Mucosa of descending colon (tissue), 3 donors: ENCODE data around the gene DLG1. TPM values are rescaled to one million over a fixed set of nuclear protein-coding genes. Genes with fewer than 3 reads are reported as not detected.

Experiments
- ATAC-seq: fragments of 200-7000 bp; cut with Tn5 transposase; one replicate; pipeline ENCODE4 v1.9.1; 2020; ENCODE audit warnings: mild to moderate bottlenecking, moderate library complexity
- DNase-seq, 3 donors: peaks; one replicate each; pipeline ENCODE4 v3.0.0-alpha.2; 2020
- H3K36me3 ChIP-seq: fragments of 200-600 bp; one replicate; pipeline ENCODE4 v1.8.0; 2021; ENCODE audit warnings: low read depth, mild to moderate bottlenecking
- H3K4me1 ChIP-seq: fragments of 200-600 bp; one replicate; pipeline ENCODE4 v1.8.0; 2021; ENCODE audit warnings: low read depth, mild to moderate bottlenecking
- H3K4me3 ChIP-seq: fragments of 200-600 bp; one replicate; pipeline ENCODE4 v1.8.0; 2021; ENCODE audit warnings: mild to moderate bottlenecking
- H3K9me3 ChIP-seq: fragments of 200-600 bp; one replicate; pipeline ENCODE4 v1.8.0; 2021; ENCODE audit warnings: mild to moderate bottlenecking
- CTCF ChIP-seq: fragments of 200-600 bp; IDR thresholded peaks from one replicate; pipeline ENCODE4 v1.8.0; 2022; ENCODE audit warnings: antibody characterized with exemption, mild to moderate bottlenecking
- intact Hi-C, 2 donors: fragments of 100-400 bp; cut with DNase I in 1 of 2; cut with micrococcal nuclease in 1 of 2; formaldehyde crosslinking; loops; one replicate each; pipeline versions ENCODE4 v1.11.0 to v1.11.1; 2022; cut with DNase I, micrococcal nuclease
- total RNA-seq, 3 donors: library from RNA; stranded (reverse); fragmentation: NEBNext Ultra II Directional in 2 of 3; extraction: Animal tissue kit (Norgen Biotek cat#: 25700) in 2 of 3; gene quantifications; one replicate each; pipeline versions ENCODE4 v1.2.1 to v1.2.4, GENCODE V29; 2021 to 2023
- donor health status: DM: no; HTN: no; CAD: no; lungs with moderate emphysema.
- donor health status: DM: no; HTN: no; CAD: no.
- donor health status: DM: no; HTN: yes; CAD: no.

The DLG1 gene
- total RNA-seq, 3 donors from 2014 or later: 107 to 163 (median 134) TPM

- no peak for TF ChIP-seq CTCF
- intact Hi-C loops: no loop called here
- no peaks in the 10 kb centered on the region for H3K36me3 ChIP-seq
- DNase-seq (no peak), ATAC-seq (no peak)
- no peak overlapping the region for H3K4me3 ChIP-seq
- H3K4me1 ChIP-seq: no peaks in the 10 kb centered on the region
- H3K9me3 ChIP-seq: no peaks in the 10 kb centered on the region
Measured at GRCh38 chr3:197144188-197144587, 154.2 kb downstream of the DLG1 start.

- no peak overlapping the region for H3K4me3 ChIP-seq
- H3K36me3 ChIP-seq: peaks cover 8% of the 10 kb centered on the region
- no peak for ATAC-seq
- H3K9me3 ChIP-seq: no peaks in the 10 kb centered on the region
- no peak for TF ChIP-seq CTCF
- H3K4me1 ChIP-seq: no peaks in the 10 kb centered on the region
- intact Hi-C loops: no loop called here
- DNase-seq: no peak
Measured at GRCh38 chr3:197139586-197139985, 158.8 kb downstream of the DLG1 start.

- TF ChIP-seq CTCF: no peak
- Histone ChIP-seq H3K9me3 (no peaks in the 10 kb centered on the region), H3K4me1 (no peaks in the 10 kb centered on the region), H3K4me3 (no peak overlapping the region), H3K36me3 (peaks cover 8% of the 10 kb centered on the region)
- DNase-seq: peak in 1 of 3 donors; percentile 7
- ATAC-seq: no peak
- intact Hi-C loops: no loop called here
Measured at GRCh38 chr3:197137751-197138150, 160.7 kb downstream of the DLG1 start.

GRCh38 chr3:197136744-197137143 lies 161.7 kb downstream of the DLG1 start:
- Histone ChIP-seq H3K4me1 (no peaks in the 10 kb centered on the region), H3K9me3 (no peaks in the 10 kb centered on the region), H3K36me3 (peaks cover 8% of the 10 kb centered on the region), H3K4me3 (no peak overlapping the region)
- intact Hi-C loops: no loop called here
- DNase-seq (no peak), ATAC-seq (no peak)
- TF ChIP-seq CTCF: no peak

- Histone ChIP-seq H3K36me3 (peaks cover 8% of the 10 kb centered on the region), H3K4me3 (no peak overlapping the region), H3K9me3 (no peaks in the 10 kb centered on the region), H3K4me1 (no peaks in the 10 kb centered on the region)
- intact Hi-C loops: no loop called here
- ATAC-seq: no peak
- no peak for DNase-seq
- TF ChIP-seq CTCF: no peak
Measured at GRCh38 chr3:197135212-197135611, 163.2 kb downstream of the DLG1 start.

GRCh38 chr3:197132916-197133530 lies 165.4 kb downstream of the DLG1 start:
- intact Hi-C loops: no loop called here

More at GRCh38 chr3:197132916-197133530, 165.4 kb downstream of the DLG1 start:
- ATAC-seq (no peak), DNase-seq (no peak)
- H3K36me3 ChIP-seq: peaks cover 8% of the 10 kb centered on the region
- H3K9me3 ChIP-seq: no peaks in the 10 kb centered on the region
- H3K4me1 ChIP-seq: no peaks in the 10 kb centered on the region
- no peak overlapping the region for H3K4me3 ChIP-seq
- TF ChIP-seq CTCF: no peak
